ENCODE results near the gene PRKAR1A.
"Not testable (repeated sequence)": the region's sequence is repeated elsewhere in the genome, so short reads cannot be mapped to it uniquely, and the experiment has no call there.

PRKAR1A gene

DNA sequence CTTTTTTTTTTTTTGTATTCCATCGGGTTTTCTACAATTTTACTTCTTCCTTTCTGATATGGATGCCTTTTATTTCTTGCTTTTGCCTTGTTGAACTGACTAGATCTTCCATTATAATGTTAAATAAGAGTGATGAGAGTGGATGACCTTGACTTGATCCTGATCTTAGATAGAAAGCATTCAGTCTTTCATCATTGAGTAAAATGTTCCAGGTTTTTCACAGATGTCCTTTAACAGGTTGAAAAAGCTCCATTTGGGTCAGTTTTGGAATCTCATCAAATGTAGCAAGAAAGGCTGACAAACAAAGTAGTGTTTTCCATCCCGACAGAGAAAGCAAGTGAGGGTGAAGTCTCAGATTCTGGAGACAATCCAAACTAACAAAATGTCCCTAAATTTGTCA is 27.8 kb upstream of the PRKAR1A start:
- Histone ChIP-seq H3K4me3 (replicated peaks; ENCODE audit: insufficient read depth, low read length) (no peak overlapping the region), H3K27ac (replicated peaks) (no peak overlapping the region), H3K27me3 (ENCODE audit: insufficient read depth, poor library complexity, severe bottlenecking) (no peaks in the 10 kb centered on the region)
- DNase-seq (ENCODE audit: low read depth in 1 of 2, low spot score in 1 of 2) = no peak
- TF ChIP-seq SPI1 (IDR thresholded peaks at IDR 0.05; ENCODE audit: borderline replicate concordance, low read depth) = no peak
- TF ChIP-seq REST (IDR thresholded peaks at IDR 0.05; ENCODE audit: insufficient replicate concordance, low read depth) = no peak
- TF ChIP-seq, protein P1, sequence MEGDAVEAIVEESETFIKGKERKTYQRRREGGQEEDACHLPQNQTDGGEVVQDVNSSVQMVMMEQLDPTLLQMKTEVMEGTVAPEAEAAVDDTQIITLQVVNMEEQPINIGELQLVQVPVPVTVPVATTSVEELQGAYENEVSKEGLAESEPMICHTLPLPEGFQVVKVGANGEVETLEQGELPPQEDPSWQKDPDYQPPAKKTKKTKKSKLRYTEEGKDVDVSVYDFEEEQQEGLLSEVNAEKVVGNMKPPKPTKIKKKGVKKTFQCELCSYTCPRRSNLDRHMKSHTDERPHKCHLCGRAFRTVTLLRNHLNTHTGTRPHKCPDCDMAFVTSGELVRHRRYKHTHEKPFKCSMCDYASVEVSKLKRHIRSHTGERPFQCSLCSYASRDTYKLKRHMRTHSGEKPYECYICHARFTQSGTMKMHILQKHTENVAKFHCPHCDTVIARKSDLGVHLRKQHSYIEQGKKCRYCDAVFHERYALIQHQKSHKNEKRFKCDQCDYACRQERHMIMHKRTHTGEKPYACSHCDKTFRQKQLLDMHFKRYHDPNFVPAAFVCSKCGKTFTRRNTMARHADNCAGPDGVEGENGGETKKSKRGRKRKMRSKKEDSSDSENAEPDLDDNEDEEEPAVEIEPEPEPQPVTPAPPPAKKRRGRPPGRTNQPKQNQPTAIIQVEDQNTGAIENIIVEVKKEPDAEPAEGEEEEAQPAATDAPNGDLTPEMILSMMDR (IDR thresholded peaks at IDR 0.05; ENCODE audit: insufficient read depth, low read length) = no peak
- TF ChIP-seq POLR2AphosphoS5 (IDR thresholded peaks at IDR 0.05; ENCODE audit: low read depth) = no peak
- no peak for TF ChIP-seq GABPA (IDR thresholded peaks at IDR 0.05; ENCODE audit: low read depth)

- no peak for TF ChIP-seq REST (IDR thresholded peaks at IDR 0.05; ENCODE audit: insufficient replicate concordance, low read depth)
- TF ChIP-seq, protein P1 (IDR thresholded peaks at IDR 0.05; ENCODE audit: insufficient read depth, low read length) = no peak
- no peak for TF ChIP-seq POLR2AphosphoS5 (IDR thresholded peaks at IDR 0.05; ENCODE audit: low read depth)
- no peak for TF ChIP-seq SPI1 (IDR thresholded peaks at IDR 0.05; ENCODE audit: borderline replicate concordance, low read depth)
- no peak for TF ChIP-seq GABPA (IDR thresholded peaks at IDR 0.05; ENCODE audit: low read depth)
- no peak for DNase-seq (ENCODE audit: low read depth in 1 of 2, low spot score in 1 of 2)
- no peak overlapping the region for H3K27ac ChIP-seq (replicated peaks)
- no peaks in the 10 kb centered on the region for H3K27me3 ChIP-seq (ENCODE audit: insufficient read depth, poor library complexity, severe bottlenecking)
- H3K4me3 ChIP-seq (replicated peaks; ENCODE audit: insufficient read depth, low read length) = no peak overlapping the region
Measured at GRCh38 chr17:68489919-68490318, 22.3 kb upstream of the PRKAR1A start.

- H3K4me3 ChIP-seq (replicated peaks; ENCODE audit: insufficient read depth, low read length) = no peak overlapping the region
- DNase-seq (ENCODE audit: low read depth in 1 of 2, low spot score in 1 of 2) = peak; percentile 61 to 91
- peak overlapping the region; percentile 45 for H3K27ac ChIP-seq (replicated peaks)
- TF ChIP-seq SPI1 (IDR thresholded peaks at IDR 0.05; ENCODE audit: borderline replicate concordance, low read depth) (peak; percentile 100), POLR2AphosphoS5 (IDR thresholded peaks at IDR 0.05; ENCODE audit: low read depth) (no peak), GABPA (IDR thresholded peaks at IDR 0.05; ENCODE audit: low read depth) (no peak), REST (IDR thresholded peaks at IDR 0.05; ENCODE audit: insufficient replicate concordance, low read depth) (no peak)
- TF ChIP-seq, protein P1 (IDR thresholded peaks at IDR 0.05; ENCODE audit: insufficient read depth, low read length) = no peak
- no peaks in the 10 kb centered on the region for H3K27me3 ChIP-seq (ENCODE audit: insufficient read depth, poor library complexity, severe bottlenecking)
Measured at GRCh38 chr17:68491381-68492231, 20.6 kb upstream of the PRKAR1A start.

DNA sequence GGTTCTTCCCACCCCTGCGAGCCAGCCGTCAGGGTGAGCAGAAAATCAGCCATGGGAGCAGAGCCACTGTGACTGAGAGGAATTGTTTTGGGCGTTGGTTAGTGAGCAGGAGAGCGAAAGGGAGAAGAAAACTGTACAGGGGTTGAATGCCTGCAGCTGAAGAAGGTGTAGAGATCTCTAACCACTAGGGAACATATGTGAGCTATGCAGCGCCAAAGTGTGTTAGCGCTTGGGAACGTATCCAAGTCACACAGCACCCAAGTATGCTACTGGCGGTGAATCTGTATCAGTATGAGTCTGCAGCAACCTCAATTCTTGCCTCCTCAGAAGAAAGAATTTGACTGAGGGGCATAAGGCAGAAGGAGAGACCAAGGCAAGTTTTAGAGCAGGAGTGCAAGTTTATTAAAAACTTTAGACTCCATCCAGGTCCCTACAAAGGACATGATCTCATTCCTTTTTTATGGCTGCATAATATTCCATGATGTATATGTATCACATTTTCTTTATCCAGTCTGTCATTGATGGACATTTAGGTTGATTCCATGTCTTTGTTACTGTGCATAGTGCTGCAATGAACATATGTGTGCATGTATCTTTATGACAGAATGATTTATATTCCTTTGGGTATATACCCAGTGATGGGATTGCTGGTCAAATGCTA is 19.7 kb upstream of the PRKAR1A start:
- H3K27me3 ChIP-seq (ENCODE audit: insufficient read depth, poor library complexity, severe bottlenecking); H3K4me3 ChIP-seq (replicated peaks; ENCODE audit: insufficient read depth, low read length); H3K27ac ChIP-seq (replicated peaks); DNase-seq (ENCODE audit: low read depth in 1 of 2, low spot score in 1 of 2): not testable (repeated sequence)
